ENCODE data around the gene RUNX3. TPM values are rescaled to one million over a fixed set of nuclear protein-coding genes. Genes with fewer than 3 reads are reported as not detected.

Gene RUNX3
- total RNA-seq, 1 experiment from 2014 or later, result 22.6 TPM

DNA sequence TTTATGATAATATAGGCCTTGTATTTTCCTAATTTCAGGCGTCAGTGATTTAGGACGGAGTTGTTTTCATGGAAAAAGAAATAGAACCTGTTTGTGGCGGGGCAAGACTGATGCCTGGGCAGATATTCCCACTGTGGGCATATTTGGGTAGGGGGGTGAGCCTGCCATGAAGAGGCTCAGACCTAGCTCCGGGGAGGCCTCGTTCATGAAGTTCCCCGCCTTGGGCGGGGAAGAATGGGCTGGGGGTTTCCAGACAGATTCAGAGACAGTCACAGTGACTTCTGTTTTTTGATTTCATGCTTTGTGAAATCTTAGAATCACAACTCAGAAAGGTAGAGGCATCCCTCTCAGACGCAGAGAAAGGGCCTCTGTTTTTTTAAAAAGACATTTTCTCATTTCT lies 36.1 kb downstream of the RUNX3 start:
- Histone ChIP-seq H2AFZ (ENCODE audit: low read depth, low read length, poor library complexity, severe bottlenecking) (no peak overlapping the region), H3K9me3 (ENCODE audit: control insufficient read depth in 1 of 2, insufficient read depth in 1 of 2, low read depth in 1 of 2, low read length in 2 of 2) (no peaks in the 10 kb centered on the region), H3K4me2 (ENCODE audit: low read length) (no peak overlapping the region), H3K27me3 (ENCODE audit: insufficient read depth, low read length) (no peaks in the 10 kb centered on the region), H3K9ac (ENCODE audit: low read length) (no peak overlapping the region), H3K4me3 (replicated peaks in 1 of 2; ENCODE audit: low read depth in 1 of 2, low read length in 2 of 2) (no peak overlapping the region), H3K36me3 (ENCODE audit: control insufficient read depth in 1 of 2, insufficient read depth in 2 of 2, low read length in 2 of 2) (no peaks in the 10 kb centered on the region), H3K27ac (ENCODE audit: low read depth, low read length) (no peak overlapping the region), H4K20me1 (ENCODE audit: insufficient read depth) (no peaks in the 10 kb centered on the region), H3K9me2 (ENCODE audit: insufficient read depth) (no peaks in the 10 kb centered on the region), H3K79me2 (ENCODE audit: insufficient read depth, low read length) (no peaks in the 10 kb centered on the region), H3K4me1 (ENCODE audit: control insufficient read depth in 1 of 2, insufficient read depth in 2 of 2, low read length in 2 of 2) (no peaks in the 10 kb centered on the region)
- BruUV-seq (replicated peaks), result no TSS peak
- ChIA-PET POLR2A (no interaction called here), CTCF (no interaction called here), RAD21 (ENCODE audit: low non-redundant PET in 1 of 2, low total read pairs in 2 of 2, uncharacterized antibody in 2 of 2, unreplicated experiment in 2 of 2) (no interaction called here)
- no peak for TF ChIP-seq POLR2A (IDR thresholded peaks at IDR 0.05; ENCODE audit: borderline replicate concordance, extremely low read depth, insufficient read depth, insufficient read length)
- no peak for TF ChIP-seq SIN3A (IDR thresholded peaks at IDR 0.05; ENCODE audit: low read depth)
- no peak for TF ChIP-seq POLR2AphosphoS5 (IDR thresholded peaks at IDR 0.05; ENCODE audit: low read depth, low read length)
- no peak for TF ChIP-seq YY1 (IDR thresholded peaks at IDR 0.05; ENCODE audit: extremely low read depth, insufficient replicate concordance, low read depth, low read length)
- no peak for TF ChIP-seq EZH2 (IDR thresholded peaks at IDR 0.05)
- no peak for DNase-seq (ENCODE audit: low read depth, low spot score)
- no peak for ATAC-seq
- intact Hi-C loops (cut with micrococcal nuclease), result no loop called here

DNA sequence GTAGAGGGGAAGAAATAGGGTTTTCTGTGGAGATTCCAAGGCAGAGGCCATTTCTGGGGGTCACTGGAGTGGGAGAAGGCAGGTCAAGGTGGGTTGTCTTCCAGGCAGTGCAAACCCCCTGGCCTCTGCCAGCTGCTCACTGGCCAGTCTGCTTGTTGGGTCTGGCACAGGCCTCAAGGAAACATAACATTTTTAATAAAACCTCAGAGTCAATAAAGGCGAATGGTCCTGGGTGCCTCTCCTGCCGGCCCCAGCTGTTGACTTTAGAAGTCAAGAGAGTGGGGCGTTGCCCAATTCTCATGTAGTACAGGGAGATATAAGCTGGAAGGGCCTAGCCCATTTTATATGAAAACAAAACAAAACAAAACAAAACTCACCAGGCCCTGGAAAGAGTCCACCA lies 36.6 kb downstream of the RUNX3 start:
- CTCF ChIA-PET, result no interaction called here
- TF ChIP-seq, protein P1, sequence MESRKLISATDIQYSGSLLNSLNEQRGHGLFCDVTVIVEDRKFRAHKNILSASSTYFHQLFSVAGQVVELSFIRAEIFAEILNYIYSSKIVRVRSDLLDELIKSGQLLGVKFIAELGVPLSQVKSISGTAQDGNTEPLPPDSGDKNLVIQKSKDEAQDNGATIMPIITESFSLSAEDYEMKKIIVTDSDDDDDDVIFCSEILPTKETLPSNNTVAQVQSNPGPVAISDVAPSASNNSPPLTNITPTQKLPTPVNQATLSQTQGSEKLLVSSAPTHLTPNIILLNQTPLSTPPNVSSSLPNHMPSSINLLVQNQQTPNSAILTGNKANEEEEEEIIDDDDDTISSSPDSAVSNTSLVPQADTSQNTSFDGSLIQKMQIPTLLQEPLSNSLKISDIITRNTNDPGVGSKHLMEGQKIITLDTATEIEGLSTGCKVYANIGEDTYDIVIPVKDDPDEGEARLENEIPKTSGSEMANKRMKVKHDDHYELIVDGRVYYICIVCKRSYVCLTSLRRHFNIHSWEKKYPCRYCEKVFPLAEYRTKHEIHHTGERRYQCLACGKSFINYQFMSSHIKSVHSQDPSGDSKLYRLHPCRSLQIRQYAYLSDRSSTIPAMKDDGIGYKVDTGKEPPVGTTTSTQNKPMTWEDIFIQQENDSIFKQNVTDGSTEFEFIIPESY (IDR thresholded peaks at IDR 0.05; ENCODE audit: extremely low read depth, insufficient replicate concordance, low read length), result no peak
- TF ChIP-seq EZH2phosphoT487 (IDR thresholded peaks at IDR 0.05; ENCODE audit: borderline replicate concordance), result no peak
- no peak for TF ChIP-seq EZH2 (IDR thresholded peaks at IDR 0.05)
- TF ChIP-seq POLR2AphosphoS5 (IDR thresholded peaks at IDR 0.05; ENCODE audit: low read depth, low read length), result no peak
- no peak for TF ChIP-seq ELF1 (IDR thresholded peaks at IDR 0.05; ENCODE audit: borderline replicate concordance, low read depth)
- TF ChIP-seq ZFX (IDR thresholded peaks at IDR 0.05), result no peak
- TF ChIP-seq, protein P2, sequence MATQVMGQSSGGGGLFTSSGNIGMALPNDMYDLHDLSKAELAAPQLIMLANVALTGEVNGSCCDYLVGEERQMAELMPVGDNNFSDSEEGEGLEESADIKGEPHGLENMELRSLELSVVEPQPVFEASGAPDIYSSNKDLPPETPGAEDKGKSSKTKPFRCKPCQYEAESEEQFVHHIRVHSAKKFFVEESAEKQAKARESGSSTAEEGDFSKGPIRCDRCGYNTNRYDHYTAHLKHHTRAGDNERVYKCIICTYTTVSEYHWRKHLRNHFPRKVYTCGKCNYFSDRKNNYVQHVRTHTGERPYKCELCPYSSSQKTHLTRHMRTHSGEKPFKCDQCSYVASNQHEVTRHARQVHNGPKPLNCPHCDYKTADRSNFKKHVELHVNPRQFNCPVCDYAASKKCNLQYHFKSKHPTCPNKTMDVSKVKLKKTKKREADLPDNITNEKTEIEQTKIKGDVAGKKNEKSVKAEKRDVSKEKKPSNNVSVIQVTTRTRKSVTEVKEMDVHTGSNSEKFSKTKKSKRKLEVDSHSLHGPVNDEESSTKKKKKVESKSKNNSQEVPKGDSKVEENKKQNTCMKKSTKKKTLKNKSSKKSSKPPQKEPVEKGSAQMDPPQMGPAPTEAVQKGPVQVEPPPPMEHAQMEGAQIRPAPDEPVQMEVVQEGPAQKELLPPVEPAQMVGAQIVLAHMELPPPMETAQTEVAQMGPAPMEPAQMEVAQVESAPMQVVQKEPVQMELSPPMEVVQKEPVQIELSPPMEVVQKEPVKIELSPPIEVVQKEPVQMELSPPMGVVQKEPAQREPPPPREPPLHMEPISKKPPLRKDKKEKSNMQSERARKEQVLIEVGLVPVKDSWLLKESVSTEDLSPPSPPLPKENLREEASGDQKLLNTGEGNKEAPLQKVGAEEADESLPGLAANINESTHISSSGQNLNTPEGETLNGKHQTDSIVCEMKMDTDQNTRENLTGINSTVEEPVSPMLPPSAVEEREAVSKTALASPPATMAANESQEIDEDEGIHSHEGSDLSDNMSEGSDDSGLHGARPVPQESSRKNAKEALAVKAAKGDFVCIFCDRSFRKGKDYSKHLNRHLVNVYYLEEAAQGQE (IDR thresholded peaks at IDR 0.05; ENCODE audit: low read depth), result no peak
- TF ChIP-seq, protein P3, sequence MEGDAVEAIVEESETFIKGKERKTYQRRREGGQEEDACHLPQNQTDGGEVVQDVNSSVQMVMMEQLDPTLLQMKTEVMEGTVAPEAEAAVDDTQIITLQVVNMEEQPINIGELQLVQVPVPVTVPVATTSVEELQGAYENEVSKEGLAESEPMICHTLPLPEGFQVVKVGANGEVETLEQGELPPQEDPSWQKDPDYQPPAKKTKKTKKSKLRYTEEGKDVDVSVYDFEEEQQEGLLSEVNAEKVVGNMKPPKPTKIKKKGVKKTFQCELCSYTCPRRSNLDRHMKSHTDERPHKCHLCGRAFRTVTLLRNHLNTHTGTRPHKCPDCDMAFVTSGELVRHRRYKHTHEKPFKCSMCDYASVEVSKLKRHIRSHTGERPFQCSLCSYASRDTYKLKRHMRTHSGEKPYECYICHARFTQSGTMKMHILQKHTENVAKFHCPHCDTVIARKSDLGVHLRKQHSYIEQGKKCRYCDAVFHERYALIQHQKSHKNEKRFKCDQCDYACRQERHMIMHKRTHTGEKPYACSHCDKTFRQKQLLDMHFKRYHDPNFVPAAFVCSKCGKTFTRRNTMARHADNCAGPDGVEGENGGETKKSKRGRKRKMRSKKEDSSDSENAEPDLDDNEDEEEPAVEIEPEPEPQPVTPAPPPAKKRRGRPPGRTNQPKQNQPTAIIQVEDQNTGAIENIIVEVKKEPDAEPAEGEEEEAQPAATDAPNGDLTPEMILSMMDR (IDR thresholded peaks at IDR 0.05 in 2 of 3, conservative IDR thresholded peaks at IDR 0.05 in 1 of 3; ENCODE audit: borderline replicate concordance in 1 of 3, insufficient read depth in 1 of 3, low read depth in 2 of 3, low read length in 2 of 3), result no peak
- no peak for TF ChIP-seq SP1 (IDR thresholded peaks at IDR 0.05; ENCODE audit: low read depth)
- TF ChIP-seq FOSL1 (IDR thresholded peaks at IDR 0.05; ENCODE audit: low read depth), result no peak
- TF ChIP-seq SIN3A (IDR thresholded peaks at IDR 0.05; ENCODE audit: low read depth), result no peak

More for the DNA sequence above, 36.6 kb downstream of the RUNX3 start:
- no peaks in the 10 kb centered on the region for H3K9me2 ChIP-seq (ENCODE audit: insufficient read depth)
- H3K79me2 ChIP-seq (ENCODE audit: insufficient read depth, low read length), result no peaks in the 10 kb centered on the region
- no peak overlapping the region for H2AFZ ChIP-seq (ENCODE audit: low read depth, low read length, poor library complexity, severe bottlenecking)
- intact Hi-C loops (cut with micrococcal nuclease), result no loop called here
- no peaks in the 10 kb centered on the region for H3K9me3 ChIP-seq (ENCODE audit: control insufficient read depth in 1 of 2, insufficient read depth in 1 of 2, low read depth in 1 of 2, low read length in 2 of 2)
- H3K9ac ChIP-seq (ENCODE audit: low read length), result no peak overlapping the region
- H3K4me1 ChIP-seq (ENCODE audit: control insufficient read depth in 1 of 2, insufficient read depth in 2 of 2, low read length in 2 of 2), result no peaks in the 10 kb centered on the region
- BruUV-seq (replicated peaks), result no TSS peak
- H3K27me3 ChIP-seq (ENCODE audit: insufficient read depth, low read length), result no peaks in the 10 kb centered on the region
- no peak for DNase-seq (ENCODE audit: low read depth, low spot score)
- H3K4me3 ChIP-seq (replicated peaks in 1 of 2; ENCODE audit: low read depth in 1 of 2, low read length in 2 of 2), result no peak overlapping the region
- H3K36me3 ChIP-seq (ENCODE audit: control insufficient read depth in 1 of 2, insufficient read depth in 2 of 2, low read length in 2 of 2), result no peaks in the 10 kb centered on the region
- RAD21 ChIA-PET (ENCODE audit: low non-redundant PET in 1 of 2, low total read pairs in 2 of 2, uncharacterized antibody in 2 of 2, unreplicated experiment in 2 of 2), result no interaction called here
- H3K27ac ChIP-seq (ENCODE audit: low read depth, low read length), result no peak overlapping the region
- H4K20me1 ChIP-seq (ENCODE audit: insufficient read depth), result no peaks in the 10 kb centered on the region
- H3K4me2 ChIP-seq (ENCODE audit: low read length), result no peak overlapping the region
- ATAC-seq, result no peak
- POLR2A ChIA-PET, result no interaction called here
